ENCODE measurements around the gene MAFF. TPM values are rescaled to one million over a fixed set of nuclear protein-coding genes. Genes with fewer than 3 reads are reported as not detected.

MAFF gene
- total RNA-seq, 5 donors from 2014 or later (not counting 1 experiment from before 2014, with no cell fraction given), result 6.5 to 49.9 (median 9.6) TPM

GRCh38 chr22:38262051-38262795 lies 60.4 kb downstream of the MAFF start:
- Histone ChIP-seq H3K36me3 (ENCODE audit: control insufficient read depth in 2 of 2, extremely low read depth in 1 of 2, insufficient read depth in 1 of 2, low read length in 1 of 2) (peaks cover 0 to 3% of the 10 kb centered on the region in 2 donors), H3K27ac (ENCODE audit: low read length) (no peak overlapping the region), H3K9me3 (no peaks in the 10 kb centered on the region), H3K4me1 (ENCODE audit: control insufficient read depth in 1 of 2, extremely low read depth in 1 of 2, insufficient read depth in 2 of 2, low read length in 2 of 2) (peaks cover 14 to 35% of the 10 kb centered on the region in 2 experiments), H3K4me3 (ENCODE audit: control insufficient read depth in 1 of 2, extremely low read depth in 1 of 2, low read length in 1 of 2) (no peak overlapping the region), H3K27me3 (replicated peaks in 1 of 2; ENCODE audit: control insufficient read depth in 2 of 2, extremely low read depth in 1 of 2, insufficient read depth in 2 of 2, low read length in 1 of 2) (no peaks in the 10 kb centered on the region)
- ATAC-seq (replicated peaks in 1 of 4), result peak in 1 of 4 experiments; percentile 40
- no peaks in the 10 kb centered on the region for H3K9me3 Mint-ChIP-seq
- H3K27ac Mint-ChIP-seq, result peak overlapping the region; percentile 34 to 72
- H3K4me3 Mint-ChIP-seq, result peak overlapping the region in 1 of 3 donors; percentile 17
- H3K36me3 Mint-ChIP-seq, result peaks cover 10% of the 10 kb centered on the region
- WGBS (ENCODE audit: insufficient coverage), result 68% methylated on average over 14 of the region's 20 CpGs
- ChIA-PET POLR2A (no interaction called here), CTCF (no interaction called here)
- DNase-seq, result peak in 24 of 35 experiments; percentile 10 to 52 (median 28)
- no peaks in the 10 kb centered on the region for H3K27me3 Mint-ChIP-seq
- peaks cover 44 to 65% (median 65%) of the 10 kb centered on the region in 3 donors for H3K4me1 Mint-ChIP-seq

GRCh38 chr22:38264322-38264843 lies 62.6 kb downstream of the MAFF start:
- H3K27ac Mint-ChIP-seq, result no peak overlapping the region
- no peak for ATAC-seq (replicated peaks in 1 of 4)
- H3K27me3 Mint-ChIP-seq, result no peaks in the 10 kb centered on the region
- peaks cover 10% of the 10 kb centered on the region for H3K36me3 Mint-ChIP-seq
- no peak for DNase-seq
- H3K27ac ChIP-seq (ENCODE audit: low read length), result no peak overlapping the region
- ChIA-PET POLR2A (no interaction called here), CTCF (no interaction called here)
- H3K27me3 ChIP-seq (replicated peaks in 1 of 2; ENCODE audit: control insufficient read depth in 2 of 2, extremely low read depth in 1 of 2, insufficient read depth in 2 of 2, low read length in 1 of 2), result no peaks in the 10 kb centered on the region
- 100% methylated on average over 1 of the region's 6 CpGs for WGBS (ENCODE audit: insufficient coverage)
- H3K4me3 Mint-ChIP-seq, result no peak overlapping the region
- H3K36me3 ChIP-seq (ENCODE audit: control insufficient read depth in 2 of 2, extremely low read depth in 1 of 2, insufficient read depth in 1 of 2, low read length in 1 of 2), result peaks cover 0 to 6% of the 10 kb centered on the region in 2 donors
- peaks cover 60 to 76% (median 72%) of the 10 kb centered on the region in 3 donors for H3K4me1 Mint-ChIP-seq
- no peak overlapping the region for H3K4me3 ChIP-seq (ENCODE audit: control insufficient read depth in 1 of 2, extremely low read depth in 1 of 2, low read length in 1 of 2)
- no peaks in the 10 kb centered on the region for H3K9me3 Mint-ChIP-seq
- H3K9me3 ChIP-seq, result no peaks in the 10 kb centered on the region
- peaks cover 14 to 40% of the 10 kb centered on the region in 2 experiments for H3K4me1 ChIP-seq (ENCODE audit: control insufficient read depth in 1 of 2, extremely low read depth in 1 of 2, insufficient read depth in 2 of 2, low read length in 2 of 2)

Other genes starting within 250 kb of the MAFF start
- not detected for gene C22orf23, start 248.4 kb upstream of the MAFF start, total RNA-seq
- 10 to 100 TPM; 31.4 to 54.5 (median 49.4) TPM for gene POLR2F, start 248.3 kb upstream of the MAFF start, total RNA-seq
- gene SOX10, start 217.4 kb upstream of the MAFF start, total RNA-seq, result not detected
- 10 to 100 TPM; 26.4 to 32.0 (median 27.7) TPM for gene PICK1, start 144.6 kb upstream of the MAFF start, total RNA-seq
- under 1 TPM in 1 of 5 donors, not detected in 4; 0.19 TPM for gene SLC16A8, start 117.8 kb upstream of the MAFF start, total RNA-seq
- gene BAIAP2L2, start 91.3 kb upstream of the MAFF start, total RNA-seq, result 1 to 10 TPM; 1.3 to 4.4 (median 3.2) TPM
- gene PLA2G6, start 20.2 kb upstream of the MAFF start, total RNA-seq, result 100 to 1,000 TPM in 4 of 5 donors, 10 to 100 TPM in 1; 93.6 to 197 (median 162) TPM
- gene TMEM184B, start 71.0 kb downstream of the MAFF start, total RNA-seq, result 10 to 100 TPM; 30.8 to 41.3 (median 35.8) TPM
- 100 to 1,000 TPM; 105 to 142 (median 115) TPM for gene CSNK1E, start 115.4 kb downstream of the MAFF start, total RNA-seq

Data from T-cell (primary cell).